Measurements from ENCODE around the gene ZSCAN21. TPM values are rescaled to one million over a fixed set of nuclear protein-coding genes. Genes with fewer than 3 reads are reported as not detected.

Gene ZSCAN21
- total RNA-seq, 1 donor = 11.0 TPM

GRCh38 chr7:100024020-100024619 is 25.5 kb upstream of the ZSCAN21 start:
- no peak for DNase-seq (ENCODE audit: low read depth in 2 of 3, low spot score in 2 of 3)

DNA sequence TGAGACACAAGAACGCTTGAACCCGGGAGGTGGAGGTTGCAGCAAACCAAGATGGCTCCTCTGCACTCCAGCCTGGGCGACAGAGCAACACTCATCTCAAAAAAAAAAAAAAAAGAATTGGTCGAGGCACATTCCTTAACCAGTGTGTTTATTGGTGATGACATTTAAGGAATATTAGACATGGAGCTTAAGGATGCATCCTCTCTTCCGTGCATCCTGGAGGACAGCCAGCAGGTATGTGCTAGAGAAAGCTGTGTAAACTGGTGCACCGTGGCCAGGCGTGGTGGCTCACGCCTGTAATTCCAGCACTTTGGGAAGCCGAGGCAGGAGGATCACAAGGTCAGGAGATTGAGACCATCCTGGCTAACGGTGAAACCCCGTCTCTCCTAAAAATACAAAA is 22.4 kb upstream of the ZSCAN21 start:
- no peak for DNase-seq (ENCODE audit: low read depth in 2 of 3, low spot score in 2 of 3)

GRCh38 chr7:100029596-100029995 is 20.0 kb upstream of the ZSCAN21 start:
- no peak for DNase-seq (ENCODE audit: low read depth in 2 of 3, low spot score in 2 of 3)

GRCh38 chr7:100033526-100033925 is 16.0 kb upstream of the ZSCAN21 start:
- no peak for DNase-seq (ENCODE audit: low read depth in 2 of 3, low spot score in 2 of 3)

DNA sequence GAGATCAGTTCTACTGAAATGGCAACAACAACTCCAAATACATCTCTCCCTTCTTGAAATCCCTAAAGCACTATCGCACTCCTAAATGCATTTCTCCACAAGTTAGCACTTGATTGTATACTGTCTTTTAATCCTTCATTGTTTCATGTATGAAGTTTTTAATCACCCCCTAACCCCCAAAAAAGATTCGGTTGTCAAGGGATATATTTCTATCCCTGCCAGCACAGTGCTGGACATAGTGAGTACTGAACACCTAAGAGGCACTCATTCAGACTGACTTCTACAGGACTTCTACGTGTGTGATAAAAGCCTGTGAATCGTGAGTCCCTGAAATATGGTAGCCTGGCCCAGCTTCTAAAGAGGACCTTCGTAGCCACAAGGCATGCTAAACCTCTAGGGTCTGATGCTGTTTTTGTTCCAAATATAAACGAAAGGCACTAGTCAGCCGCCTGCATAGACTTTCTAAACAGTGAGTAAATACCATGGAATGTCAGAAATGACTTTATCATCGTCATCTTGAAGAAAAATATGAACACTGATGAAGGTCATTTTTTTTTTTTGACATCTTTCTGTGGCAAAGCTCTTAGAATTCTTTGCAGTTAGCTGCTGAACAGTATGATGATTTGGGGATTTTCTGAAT is 14.6 kb upstream of the ZSCAN21 start:
- DNase-seq (ENCODE audit: low read depth in 2 of 3, low spot score in 2 of 3) = no peak

- no peak for DNase-seq (ENCODE audit: low read depth in 2 of 3, low spot score in 2 of 3)
Observed at GRCh38 chr7:100035876-100036275, 13.7 kb upstream of the ZSCAN21 start.

DNA sequence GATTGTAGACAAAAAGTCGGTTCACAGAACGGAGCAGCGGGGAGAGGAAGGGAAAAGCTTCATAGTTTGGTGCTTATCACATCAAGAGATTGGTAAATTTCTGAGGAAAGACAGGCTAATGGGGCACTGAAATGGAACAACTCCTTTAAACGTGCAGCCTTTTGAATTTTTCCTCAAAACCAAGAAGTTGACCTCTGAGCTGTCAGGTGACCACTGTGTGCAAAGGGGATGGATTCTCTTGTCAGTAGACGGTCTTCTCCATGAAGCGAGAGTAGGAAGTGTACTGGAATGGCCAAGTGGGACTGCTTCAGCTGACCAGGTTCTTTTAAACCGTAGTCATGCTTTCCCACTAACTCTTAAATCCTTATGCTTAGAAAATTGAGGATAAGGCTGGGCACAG is 11.2 kb upstream of the ZSCAN21 start:
- no peak for DNase-seq (ENCODE audit: low read depth in 2 of 3, low spot score in 2 of 3)

- DNase-seq (ENCODE audit: low read depth in 2 of 3, low spot score in 2 of 3) = peak in 1 of 3 donors; percentile 11
Observed at GRCh38 chr7:100040575-100040974, 9.0 kb upstream of the ZSCAN21 start.

DNA sequence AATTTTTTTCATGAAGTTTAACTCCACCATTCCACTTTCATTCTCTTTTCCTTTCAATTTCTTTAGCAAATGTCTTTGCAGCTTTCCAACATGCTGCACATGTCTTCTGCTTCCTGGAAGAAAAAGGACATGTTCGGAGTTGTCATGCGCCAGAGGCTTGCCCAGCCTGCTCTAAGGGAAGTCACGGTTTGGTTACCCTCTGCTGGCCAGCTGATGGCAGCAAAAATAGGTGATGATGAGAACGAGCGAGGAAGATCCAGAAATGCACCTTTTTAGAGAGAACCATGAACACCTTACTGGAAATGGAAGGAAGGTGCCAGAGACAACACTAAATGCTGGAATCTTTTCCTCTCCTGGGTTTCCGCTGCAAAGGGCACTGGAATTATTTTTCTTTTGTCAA is 4.9 kb upstream of the ZSCAN21 start:
- DNase-seq (ENCODE audit: low read depth in 2 of 3, low spot score in 2 of 3) = peak in 2 of 3 donors; percentile 64 to 67

GRCh38 chr7:100048680-100049079 is 894 bp upstream of the ZSCAN21 start:
- no peak for DNase-seq (ENCODE audit: low read depth in 2 of 3, low spot score in 2 of 3)

DNA sequence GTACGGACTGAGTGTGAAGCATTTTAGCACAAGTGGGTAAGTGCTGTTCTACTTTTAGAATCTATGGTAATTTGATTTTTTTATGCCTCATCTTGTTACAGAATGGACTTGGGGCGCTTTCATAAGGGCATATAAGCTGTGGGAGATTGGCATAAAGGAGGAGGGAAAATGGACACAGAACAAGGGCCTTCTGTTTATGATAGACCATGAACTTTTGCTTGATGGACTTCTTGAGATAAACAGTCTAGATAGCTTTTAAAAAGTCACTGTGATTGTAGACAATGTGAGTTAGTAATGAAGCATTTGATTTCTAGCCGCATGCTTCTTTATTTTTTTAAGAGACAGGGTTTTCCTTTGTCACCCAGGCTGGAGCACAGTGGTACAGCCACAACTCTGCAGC is 2.0 kb downstream of the ZSCAN21 start:
- DNase-seq (ENCODE audit: low read depth in 2 of 3, low spot score in 2 of 3) = no peak

DNA sequence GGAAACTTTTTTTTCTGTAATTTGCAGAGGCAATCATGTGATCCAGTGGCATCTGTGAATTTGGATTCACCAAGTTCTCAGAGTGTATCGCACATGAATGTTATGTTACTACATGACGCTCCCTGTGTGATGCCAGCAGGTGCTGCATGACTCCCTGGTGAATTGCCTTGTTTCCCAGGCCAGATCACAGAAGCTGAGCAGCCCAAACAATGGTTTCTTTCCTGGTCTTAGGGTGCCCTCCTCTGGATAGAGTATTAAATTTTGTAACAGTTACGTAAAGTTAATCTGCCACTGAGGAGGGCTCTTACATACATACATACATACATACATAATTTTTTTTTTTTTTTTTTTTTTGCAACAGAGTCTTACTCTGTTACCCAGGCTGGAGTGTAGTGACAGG is 3.6 kb downstream of the ZSCAN21 start:
- peak in 2 of 3 donors; percentile 80 to 91 for DNase-seq (ENCODE audit: low read depth in 2 of 3, low spot score in 2 of 3)

DNA sequence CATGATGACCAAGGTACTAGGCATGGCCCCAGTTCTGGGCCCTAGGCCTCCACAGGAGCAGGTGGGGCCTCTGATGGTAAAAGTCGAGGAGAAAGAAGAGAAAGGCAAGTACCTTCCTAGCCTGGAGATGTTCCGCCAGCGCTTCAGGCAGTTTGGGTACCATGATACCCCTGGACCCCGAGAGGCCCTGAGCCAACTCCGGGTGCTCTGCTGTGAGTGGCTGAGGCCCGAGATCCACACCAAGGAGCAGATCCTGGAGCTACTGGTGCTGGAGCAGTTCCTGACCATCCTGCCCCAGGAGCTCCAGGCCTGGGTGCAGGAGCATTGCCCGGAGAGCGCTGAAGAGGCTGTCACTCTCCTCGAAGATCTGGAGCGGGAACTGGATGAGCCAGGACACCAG is 7.4 kb downstream of the ZSCAN21 start:
- no peak for DNase-seq (ENCODE audit: low read depth in 2 of 3, low spot score in 2 of 3)

DNA sequence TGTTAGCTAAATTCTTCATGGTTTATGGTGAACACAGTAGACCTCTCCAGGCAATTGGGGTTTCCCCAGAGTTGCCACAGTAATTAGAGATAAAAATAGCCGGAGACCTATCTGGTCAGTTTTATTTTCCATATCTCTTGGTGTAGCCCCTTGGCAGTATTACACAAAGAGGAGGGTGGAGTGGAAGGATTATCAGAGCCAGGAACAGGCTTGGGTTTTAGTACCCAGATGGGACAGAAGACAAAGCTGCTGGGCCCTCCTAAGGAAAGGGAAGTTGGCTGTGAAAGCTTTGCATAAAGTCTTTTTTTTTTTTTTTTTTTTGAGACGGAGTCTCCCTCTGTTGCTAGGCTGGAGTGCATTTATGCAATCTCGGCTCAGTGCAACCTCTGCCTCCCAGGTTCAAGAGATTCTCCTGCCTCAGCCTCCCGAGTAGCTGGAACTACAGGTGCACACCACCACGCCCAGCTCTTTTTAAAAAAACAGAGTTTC is 9.7 kb downstream of the ZSCAN21 start:
- no peak for DNase-seq (ENCODE audit: low read depth in 2 of 3, low spot score in 2 of 3)

- no peak for DNase-seq (ENCODE audit: low read depth in 2 of 3, low spot score in 2 of 3)
Observed at GRCh38 chr7:100061518-100062193, 12.1 kb downstream of the ZSCAN21 start.

GRCh38 chr7:100063376-100063775 is 13.8 kb downstream of the ZSCAN21 start:
- DNase-seq (ENCODE audit: low read depth in 2 of 3, low spot score in 2 of 3) = no peak

DNA sequence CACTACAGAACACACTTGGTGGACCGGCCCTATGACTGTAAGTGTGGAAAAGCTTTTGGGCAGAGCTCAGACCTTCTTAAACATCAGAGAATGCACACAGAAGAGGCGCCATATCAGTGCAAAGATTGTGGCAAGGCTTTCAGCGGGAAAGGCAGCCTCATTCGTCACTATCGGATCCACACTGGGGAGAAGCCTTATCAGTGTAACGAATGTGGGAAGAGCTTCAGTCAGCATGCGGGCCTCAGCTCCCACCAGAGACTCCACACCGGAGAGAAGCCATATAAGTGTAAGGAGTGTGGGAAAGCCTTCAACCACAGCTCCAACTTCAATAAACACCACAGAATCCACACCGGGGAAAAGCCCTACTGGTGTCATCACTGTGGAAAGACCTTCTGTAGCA is 14.6 kb downstream of the ZSCAN21 start:
- no peak for DNase-seq (ENCODE audit: low read depth in 2 of 3, low spot score in 2 of 3)

DNA sequence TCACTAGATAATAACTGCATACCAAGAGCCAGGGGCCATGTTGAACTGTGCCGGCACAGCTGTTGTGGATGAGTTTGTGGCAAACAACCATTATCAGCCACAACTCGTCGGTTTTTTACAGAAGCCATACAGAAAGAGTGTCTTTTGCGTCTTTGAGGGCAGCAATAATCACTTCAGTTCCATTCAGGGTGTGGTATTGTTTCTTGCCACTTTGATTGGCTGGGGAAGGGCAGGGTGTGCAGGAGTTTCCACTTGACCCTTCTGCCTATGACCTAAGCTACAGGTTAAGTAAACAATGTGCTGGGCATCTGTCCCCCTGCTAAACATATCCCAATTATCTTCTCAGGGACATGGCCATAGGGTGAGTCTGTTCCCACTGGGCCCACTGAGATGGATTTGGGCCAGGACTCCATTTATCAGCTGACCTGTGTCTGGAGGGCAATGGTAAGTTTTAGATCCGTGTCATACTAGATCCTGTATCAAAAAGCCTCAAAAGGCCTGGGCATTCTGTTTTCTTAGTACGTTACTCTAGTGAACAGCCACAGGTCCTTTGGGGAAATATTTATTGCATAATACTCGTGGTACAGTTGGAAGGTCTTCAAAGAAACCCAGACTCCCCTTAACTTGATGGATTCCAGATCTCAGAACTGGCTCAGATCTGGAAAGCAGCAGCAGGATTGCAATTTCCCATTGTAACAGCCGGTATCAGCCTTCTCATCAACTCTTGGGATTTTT is 16.0 kb downstream of the ZSCAN21 start:
- no peak for DNase-seq (ENCODE audit: low read depth in 2 of 3, low spot score in 2 of 3)

DNA sequence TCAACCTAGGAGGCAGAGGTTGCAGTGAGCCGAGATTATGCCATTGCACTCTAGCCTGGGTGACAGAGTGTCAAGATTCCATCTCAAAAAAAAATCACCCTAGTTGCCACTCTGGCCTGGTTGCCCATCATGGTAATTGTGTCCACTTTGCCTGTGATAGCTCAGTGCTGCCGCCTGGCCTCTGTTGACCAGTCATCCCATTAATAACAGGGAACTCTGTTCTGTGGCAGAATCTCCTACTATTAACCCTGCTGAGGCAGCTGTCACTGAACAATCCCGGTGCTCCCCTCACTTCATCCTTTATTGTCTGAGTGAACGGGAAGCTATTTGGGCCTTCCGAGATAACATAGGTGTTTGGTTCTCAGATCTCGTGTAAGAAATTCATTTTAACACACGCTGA is 17.4 kb downstream of the ZSCAN21 start:
- DNase-seq (ENCODE audit: low read depth in 2 of 3, low spot score in 2 of 3) = no peak

DNA sequence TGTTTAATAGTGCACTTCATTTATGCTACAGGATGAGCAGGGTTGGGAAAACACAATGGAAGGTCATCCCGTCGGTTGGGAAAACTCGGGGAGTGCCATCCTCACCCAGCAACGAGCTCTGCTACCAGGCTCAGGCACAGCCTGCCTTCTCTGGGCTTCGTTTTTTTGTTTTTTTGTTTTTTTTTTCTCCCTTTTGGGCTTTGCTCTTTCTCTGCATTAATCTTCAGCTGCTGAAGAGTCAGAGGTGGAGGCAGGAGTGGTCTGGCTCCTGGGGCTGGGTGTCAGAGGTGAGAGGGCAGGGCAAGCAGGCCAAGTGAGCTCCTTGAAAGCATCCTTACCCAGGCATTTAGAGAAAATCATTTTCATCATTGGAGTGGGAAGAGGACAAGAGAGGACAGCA is 20.4 kb downstream of the ZSCAN21 start:
- DNase-seq (ENCODE audit: low read depth in 2 of 3, low spot score in 2 of 3) = no peak

GRCh38 chr7:100071018-100071723 is 21.6 kb downstream of the ZSCAN21 start:
- DNase-seq (ENCODE audit: low read depth in 2 of 3, low spot score in 2 of 3) = no peak

All from hematopoietic multipotent progenitor cell (in vitro differentiated cells).